GM18907 (cell line): Measurements from ENCODE around the gene RHOBTB1.

Experiments used
- ATAC-seq: cut with Tn5 transposase; IDR thresholded peaks from one replicate; pipeline ENCODE4 v1.9.1; 2021; ENCODE audit warnings: mild to moderate bottlenecking, moderate library complexity; ENCODE audit not compliant: unreplicated experiment

RHOBTB1 gene

DNA sequence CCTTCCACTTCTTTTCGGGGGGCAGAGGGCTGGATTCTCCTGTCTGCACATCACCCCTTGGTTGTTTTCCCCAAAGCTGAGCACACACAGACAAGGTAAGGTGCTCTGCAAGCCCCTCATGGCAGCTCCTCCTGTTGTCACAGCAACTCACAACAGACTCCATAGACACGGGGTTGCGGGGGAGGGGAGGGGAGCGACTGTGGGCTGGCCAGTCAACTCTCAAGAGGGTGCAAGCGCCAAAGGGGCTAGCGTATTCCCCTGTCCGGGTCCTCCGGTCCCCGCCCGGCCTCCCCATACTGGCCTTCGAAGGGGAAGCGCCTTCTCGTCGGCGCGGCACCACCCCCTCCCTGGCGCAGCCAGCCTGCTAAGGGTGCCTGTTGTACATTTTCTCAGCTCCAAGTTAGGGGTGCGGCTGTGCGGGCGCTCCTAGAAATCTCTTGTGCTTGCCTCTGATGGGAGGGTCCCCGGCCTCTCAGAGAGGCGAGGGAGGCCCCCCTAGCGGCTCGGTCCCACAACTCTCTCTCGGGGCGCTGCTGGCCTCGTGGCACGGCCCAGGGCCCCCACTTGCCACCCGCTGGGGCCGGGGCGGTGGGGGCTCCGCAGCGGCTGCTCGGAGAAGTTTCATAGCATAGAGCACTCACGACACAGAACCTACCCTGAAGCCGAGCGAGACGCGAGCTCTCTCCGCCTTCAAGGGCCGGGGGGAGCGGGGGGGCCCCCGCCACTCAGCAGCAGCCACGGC is 498 bp downstream of the RHOBTB1 start:
- peak; percentile 46 for ATAC-seq

DNA sequence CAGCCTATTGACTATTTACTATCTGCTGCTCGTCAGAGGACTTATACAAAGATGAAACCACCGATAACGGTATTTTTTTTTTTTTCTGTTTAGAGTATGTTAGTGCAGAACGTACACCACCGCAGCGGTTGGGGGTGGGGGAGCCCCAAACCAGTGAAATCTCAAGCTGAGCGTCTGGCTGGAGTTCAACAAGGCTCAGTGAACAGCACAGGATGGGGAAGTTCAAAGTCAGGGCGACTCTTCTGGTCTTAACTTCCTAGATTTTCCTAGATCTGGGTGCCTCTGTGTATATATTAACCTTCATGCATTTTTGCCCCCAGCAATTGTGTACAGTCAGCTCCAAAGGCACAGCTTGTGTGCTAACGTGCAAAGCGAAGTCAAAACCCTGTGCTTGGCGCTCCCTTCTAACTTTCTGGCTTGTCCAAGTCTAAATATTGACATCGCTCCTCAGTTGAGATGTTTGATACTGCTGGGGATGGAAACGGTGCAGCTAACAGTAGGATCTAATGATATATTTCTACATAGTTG is 1.1 kb downstream of the RHOBTB1 start:
- peak; percentile 69 for ATAC-seq

DNA sequence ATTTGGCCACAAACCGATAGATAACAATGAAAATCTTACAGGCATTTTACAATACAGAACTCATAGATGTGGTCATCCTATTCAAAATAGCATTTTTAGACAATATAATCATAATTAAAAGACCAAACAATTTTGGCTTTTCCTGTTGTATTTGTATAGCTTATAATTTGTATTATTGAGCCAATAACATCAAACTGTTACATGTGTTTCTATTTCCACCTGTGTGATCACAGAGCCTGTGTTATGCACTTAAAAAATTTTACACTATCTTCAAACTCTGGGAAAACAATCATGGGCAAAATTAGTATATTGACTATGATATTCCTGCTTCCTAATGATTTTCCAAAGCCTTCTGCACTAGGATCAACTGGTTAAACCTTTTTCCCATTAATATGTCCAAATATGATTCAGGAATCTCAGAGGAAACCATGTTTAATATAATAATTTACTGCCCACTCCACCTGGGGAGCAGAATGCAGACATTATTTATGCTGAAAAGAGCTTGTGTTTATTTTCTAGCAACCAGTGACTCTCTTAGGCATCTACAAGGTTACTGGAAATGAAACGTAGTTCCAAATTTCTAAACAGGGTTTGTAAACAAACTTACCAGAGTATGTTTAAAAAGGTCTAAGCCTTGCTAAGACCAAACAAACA is 1.7 kb downstream of the RHOBTB1 start:
- ATAC-seq: no peak

DNA sequence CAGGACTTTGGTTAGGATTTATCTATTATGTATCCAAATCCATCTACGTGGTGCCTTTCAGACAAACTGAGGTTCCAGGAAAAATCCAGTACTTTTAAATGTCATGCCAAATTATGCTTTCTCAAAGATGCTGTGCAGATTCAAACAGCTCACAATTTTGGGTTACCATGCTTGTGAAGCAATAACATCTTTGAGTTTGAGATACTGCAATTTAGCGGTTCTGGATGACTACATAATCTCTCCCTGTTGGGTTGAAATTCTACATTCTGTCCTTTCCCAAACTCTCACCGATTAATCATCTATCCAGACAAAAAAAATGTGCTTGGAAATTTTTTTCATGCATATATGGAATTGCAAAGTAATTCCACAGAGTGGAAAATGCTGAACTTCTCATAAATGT is 3.5 kb downstream of the RHOBTB1 start:
- no peak for ATAC-seq

DNA sequence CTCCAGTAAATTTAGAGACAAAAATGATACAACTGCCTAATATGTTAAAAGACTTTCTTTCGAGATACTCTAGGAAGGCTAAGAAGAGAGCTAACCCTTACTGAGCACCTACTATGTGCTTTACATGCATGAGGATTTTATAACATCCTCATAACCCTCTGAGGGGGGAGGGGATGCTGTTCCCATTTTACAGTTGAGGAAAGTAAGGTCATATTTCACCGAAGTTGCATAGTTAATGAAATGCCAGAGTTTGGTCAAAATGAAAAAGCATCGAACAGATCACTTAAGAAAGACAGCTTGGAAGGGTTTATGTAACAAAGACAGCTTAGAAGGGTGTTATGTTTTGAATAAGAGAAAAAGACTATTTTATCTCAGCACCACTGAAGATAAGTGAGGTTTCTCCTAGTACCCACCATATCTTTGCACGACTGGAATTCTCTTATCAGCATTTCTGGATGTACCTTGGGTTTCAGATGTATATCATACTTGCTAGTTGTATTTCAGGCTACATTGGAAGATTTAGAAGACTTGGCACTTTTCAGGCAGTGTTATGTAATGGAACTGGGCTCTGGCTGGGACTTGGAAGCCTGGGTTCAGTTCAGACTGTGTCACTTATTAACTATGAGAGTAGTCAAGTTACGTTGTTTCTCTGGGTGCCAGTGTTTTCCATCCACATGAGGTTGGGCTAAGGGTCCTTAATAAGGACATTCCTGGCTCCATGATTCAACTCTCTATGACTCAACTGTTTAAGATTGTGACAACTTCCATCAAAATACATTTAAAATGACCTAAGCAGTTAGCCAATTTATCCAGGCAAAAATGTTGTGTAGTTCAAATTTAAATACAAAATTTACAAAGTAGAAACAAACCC is 6.0 kb downstream of the RHOBTB1 start:
- ATAC-seq: no peak

DNA sequence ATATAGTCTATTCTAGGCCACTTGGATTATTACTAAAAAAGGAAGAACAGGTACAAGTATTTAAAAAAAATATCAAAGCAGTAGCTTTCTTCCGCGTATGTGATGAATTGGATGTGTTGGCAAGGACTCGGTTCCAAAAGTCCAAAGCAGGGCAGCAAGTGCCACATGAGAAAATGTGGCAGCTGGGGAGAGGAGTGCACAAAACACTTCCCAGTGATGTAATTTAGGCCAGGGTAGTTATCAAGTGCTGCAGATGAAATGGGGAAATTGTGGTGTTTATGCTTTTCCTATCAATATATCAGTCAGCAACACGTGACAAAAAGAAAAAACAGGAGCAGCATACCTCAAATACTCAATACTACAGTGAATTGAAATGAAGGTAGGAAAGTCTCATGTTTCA is 7.0 kb downstream of the RHOBTB1 start:
- ATAC-seq: no peak

DNA sequence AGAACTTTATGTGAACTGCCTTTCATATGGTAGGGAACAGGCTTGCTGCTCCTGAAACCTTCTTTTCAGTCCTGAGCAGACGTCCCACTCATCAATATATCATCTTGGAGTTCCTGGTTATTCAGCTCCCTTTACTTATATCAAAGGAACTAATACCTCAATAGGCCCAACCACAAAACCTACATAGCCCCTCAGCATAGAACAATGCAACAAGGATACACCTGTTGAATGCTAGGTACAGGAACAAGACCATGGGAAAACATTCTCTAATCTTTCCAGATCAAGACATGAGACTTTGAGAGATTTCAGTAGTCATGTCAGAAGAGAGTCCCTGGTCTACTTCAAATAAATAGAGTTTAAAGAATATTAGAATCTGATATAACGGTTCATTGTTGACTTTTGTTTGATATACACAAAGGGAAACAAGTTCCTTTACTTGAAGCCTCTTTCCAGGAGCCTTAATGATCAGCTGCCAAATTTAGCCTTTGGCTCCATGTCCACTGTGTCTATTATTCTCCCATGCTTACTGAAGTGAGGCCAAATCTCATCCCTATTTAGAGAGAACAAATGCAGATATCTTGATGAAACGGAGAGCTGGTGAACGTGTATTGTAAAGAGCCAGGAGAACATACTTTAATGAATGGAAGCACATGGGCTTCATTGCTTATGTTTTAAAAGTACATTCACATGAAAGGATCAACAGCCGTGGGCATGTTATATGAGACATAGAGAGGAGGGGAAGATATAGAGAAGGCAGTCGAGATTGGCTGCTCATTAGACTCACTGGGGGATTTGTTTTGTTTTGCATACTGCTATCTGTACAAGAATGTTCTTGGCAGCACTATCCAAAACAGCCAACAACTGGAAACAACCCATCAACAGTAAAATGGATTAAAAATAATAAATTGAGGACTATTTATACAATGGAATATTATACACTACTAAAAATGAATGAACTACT is 9.5 kb downstream of the RHOBTB1 start:
- no peak for ATAC-seq

DNA sequence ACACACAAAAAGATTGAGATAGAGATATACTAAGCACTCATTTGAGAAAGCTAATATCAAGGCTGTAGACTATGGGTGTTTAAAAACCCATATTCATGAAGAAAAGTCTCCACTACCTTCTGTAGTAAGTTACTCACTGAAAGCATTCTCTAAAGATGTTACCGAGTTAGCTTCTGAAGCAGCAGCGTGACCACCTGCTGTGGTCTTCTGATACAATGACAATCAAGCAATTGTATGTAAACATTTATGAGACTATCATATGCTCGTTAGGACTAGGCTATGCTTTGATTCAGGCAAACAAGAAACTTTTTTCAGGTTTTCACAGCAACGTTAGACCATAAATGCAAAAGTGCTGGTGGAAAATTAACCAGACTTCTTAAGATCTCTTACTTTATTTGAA is 11.2 kb downstream of the RHOBTB1 start:
- no peak for ATAC-seq

DNA sequence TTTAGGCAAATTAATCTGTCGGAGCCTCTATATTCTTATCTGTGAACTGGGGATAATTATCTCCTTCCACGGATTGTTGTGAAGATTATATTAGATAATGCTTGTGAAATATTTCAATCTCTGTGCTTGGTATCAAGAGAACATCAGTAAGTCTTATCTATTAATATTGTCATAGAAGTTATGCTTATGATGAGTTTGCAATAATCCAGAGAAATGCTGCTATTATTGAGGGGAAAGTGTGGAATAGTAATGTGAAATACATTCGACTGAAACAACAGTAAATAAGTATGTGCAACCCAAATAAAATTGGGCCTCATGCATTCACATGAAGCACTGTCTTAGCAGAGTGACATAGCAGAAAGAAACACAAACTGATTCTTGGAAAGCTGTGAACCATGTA is 13.7 kb downstream of the RHOBTB1 start:
- ATAC-seq: no peak

DNA sequence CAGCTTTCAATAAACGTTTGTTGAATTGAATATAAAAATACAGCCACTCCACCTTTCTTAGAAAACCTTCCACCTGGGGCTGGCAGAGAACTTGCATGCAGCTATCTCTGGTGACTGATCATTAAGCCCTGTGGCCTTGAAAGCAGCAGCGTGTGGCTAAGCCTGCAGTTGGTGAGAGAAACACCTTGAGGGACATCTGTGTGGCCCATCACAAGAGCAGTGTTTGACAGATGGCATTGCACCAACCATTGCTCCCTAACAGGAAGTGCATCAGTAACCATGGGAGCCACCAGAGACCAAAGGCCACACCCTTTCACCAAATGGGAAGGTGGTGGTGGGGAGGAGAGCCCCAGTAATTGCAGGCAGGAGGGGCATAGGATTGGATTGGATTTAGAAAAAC is 22.4 kb downstream of the RHOBTB1 start:
- no peak for ATAC-seq

DNA sequence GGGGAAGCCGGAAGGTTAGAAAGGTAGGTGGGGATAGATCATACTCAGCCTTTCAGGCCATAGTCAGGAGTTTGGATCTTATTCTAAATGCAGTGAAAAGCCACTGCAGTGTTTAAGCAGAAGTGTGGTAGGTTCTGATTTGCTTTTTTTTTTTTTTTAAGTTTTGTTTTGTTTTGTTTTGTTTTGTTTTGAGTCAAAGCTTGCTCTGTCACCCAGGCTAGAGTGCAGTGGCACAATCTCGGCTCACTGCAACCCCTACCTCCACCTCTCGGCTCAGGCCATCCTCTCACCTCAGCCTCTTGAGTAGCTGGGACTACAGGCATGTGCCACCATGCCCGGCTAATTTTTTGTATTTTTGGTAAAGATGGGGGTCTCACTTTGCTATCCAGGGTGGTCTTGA is 23.5 kb downstream of the RHOBTB1 start:
- no peak for ATAC-seq

DNA sequence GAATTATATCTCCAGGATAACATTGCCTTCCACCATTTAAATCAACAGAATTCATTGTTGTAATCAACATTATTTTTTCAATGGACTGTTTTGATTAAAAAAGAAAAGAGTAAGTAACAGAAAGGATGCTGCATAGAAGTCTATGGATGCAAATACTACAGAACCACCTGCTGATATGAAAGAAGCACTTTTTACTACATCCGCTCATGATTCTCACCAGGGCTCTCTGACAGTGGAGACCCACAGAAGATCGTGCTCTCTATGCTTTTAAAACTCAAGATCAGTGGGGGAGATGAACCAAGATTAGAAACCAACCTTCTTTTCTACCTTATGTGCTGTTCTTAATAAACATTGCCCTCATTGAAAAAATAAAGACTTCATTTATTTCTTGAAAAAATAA is 24.4 kb downstream of the RHOBTB1 start:
- ATAC-seq: no peak

DNA sequence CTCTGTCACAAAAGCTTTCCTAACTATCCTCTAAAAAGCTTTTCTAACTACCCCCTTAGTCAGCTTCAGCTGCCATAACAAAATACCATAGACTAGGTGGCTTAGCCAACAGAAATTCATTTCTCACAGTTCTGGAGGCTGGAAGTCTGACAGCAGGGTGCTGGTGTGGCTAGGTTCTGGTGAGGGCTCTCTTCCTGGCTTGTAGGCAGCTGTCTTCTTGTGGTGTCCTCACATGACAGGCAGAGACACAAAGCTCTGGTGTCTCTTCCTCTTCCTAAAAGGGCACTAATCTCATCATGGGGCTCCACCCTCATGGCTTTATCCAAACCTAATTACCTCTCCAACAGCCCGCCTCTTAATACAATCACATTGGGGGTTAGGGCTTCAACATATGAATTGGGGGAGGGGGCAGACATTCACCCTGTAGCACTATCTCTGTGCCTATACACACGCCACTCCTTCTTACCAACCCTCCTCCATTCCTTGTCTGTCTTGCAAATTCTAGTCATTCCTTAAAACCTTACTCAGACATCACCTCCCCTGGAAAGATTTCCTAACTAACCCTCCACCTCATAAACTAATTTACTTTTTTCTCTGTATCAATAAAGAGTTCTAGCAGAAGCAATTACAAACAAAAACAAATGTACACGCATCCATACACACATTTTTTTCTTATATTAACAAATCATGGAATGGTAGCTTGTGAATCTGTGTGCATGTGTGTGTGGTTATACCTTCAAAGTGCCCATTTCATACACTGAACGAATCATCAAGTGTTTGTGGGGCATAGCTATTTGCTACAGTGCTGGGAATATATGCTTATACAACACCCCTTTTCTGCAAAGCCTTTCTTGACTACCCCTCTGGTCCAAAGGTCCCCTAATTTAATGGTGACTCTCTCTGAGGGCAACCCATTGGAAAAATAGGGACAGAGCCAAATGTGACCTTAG is 26.4 kb downstream of the RHOBTB1 start:
- ATAC-seq: no peak

DNA sequence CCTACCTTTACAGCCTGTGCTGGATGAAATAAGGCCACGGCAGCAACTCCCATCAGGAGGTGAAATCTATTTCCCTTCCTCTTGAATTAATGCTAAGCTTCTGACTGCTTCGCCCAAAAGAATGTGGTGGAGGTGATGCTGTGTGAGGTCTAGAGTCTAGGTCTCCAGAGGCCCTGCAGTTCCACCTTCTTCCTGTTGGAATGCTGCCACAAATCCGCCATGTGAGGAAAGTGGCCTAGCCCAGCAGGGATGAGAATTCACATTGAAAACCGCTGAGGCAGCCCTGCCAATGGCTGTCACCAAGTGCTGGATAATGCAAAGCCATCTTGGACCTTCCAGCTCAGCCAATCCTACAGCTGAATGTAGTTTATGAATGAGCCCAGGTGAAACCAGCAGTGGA is 28.0 kb downstream of the RHOBTB1 start:
- no peak for ATAC-seq

DNA sequence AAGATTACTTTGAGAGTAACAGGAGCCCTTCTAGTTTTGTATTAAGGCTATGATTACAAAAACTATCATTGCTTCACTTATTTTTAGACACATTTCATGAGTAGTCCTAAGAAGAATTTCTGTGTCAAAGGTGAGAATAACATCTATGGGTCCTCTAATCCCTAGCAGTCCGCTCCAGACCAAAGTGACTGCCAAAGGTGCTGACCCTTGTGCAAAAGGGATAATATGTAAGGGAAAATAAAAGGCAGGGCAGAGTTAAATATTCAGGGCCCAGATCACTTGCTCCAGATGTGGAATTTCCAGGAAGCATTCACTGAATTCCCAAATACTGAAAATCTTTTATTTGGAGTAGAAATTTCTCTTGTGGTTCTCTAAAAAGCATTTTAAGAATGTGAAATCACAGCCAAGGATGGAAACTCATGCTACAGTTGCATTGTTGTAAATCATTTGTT is 29.3 kb downstream of the RHOBTB1 start:
- ATAC-seq: no peak

DNA sequence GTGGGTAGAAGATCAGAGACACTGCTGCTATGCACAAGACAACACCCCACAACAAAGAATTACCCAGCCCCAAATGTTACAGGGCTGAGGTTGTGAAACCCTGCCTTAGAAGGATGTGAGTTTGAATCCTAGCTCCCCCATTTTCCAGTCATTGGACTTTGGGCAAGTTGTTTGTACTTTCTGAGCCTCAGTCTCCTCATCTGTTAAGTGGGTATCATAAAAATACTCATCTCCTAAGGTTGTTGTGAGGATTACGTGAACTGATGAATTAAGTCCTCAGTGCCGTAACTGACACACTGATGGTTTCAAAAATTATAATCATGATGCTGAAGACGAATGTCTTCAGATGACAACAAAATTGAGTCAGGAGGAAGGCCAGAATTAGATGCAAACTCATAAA is 30.3 kb downstream of the RHOBTB1 start:
- no peak for ATAC-seq

DNA sequence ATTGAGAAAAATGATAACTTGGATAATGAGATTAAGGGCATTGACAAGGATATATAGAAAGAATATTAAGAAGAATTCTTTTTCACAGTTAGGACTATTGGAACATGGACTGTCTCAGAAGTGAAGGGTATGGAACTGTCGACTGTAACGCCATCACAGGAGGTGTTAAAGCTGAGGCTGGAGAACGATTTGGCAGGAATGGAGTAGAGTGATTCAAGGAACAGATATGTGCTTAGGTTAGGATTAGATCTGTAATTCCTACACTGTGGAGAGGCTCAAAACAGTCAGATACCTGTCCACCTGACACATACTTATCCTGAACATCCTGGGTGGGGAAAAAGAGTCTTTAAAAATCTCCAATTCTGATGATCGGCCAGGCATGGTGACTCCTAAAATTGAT is 30.9 kb downstream of the RHOBTB1 start:
- ATAC-seq: no peak

DNA sequence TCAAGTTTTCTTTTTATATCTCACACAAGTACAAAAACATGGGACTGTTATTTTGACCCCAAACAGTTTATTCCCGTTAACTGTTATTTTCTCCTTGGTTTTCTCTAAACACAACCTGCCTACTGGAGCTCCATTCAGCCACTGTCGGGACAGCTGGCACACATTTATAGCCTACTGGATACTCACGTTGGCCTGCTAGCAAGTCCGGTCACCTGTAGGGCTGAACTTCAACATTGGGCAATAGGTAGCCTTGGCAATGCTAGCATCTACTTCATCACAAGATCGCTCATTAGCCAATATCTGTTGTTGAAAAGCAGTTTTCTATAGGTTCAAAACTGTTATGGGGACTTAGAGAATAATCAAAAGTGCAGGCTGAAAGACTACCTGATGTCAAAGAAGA is 32.3 kb downstream of the RHOBTB1 start:
- ATAC-seq: no peak

DNA sequence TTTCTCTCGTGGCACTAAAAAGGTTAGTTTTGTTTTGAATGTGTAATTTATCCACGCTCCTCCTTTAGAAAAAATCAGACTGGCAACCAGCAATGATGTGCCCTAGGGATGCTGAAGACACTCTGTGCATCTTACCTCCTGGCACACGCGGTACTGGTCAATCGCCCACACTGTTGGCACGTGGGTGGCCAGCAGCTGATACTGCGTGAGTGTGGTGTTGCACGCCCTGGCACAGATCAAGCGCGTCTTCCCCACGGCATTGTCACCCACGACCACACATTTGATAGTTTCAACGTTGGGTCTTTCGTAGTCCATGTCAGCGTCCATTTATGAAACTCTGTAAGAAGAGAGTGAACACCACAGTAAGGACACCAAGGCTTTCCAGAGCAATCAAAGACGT is 32.8 kb downstream of the RHOBTB1 start:
- ATAC-seq: no peak
